BE2C (cell line): Measurements from ENCODE around the gene CD68.

Source experiments
- DNase-seq: peaks from one replicate; pipeline ENCODE4 v3.0.0-alpha.2; 2020
- H3K27me3 ChIP-seq: fragments of 250-450 bp; sonication (Bioruptor Pico); 2 replicates; pipeline ENCODE4 v1.5.1; 2020; ENCODE audit warnings: mild to moderate bottlenecking
- H3K36me3 ChIP-seq: fragments of 250-450 bp; sonication (Bioruptor Pico); 2 replicates; pipeline ENCODE4 v1.5.1; 2020; ENCODE audit warnings: mild to moderate bottlenecking
- H3K4me1 ChIP-seq: fragments of 250-450 bp; sonication (Bioruptor Pico); 2 replicates; pipeline ENCODE4 v1.5.1; 2020
- H3K4me3 ChIP-seq: 2 replicates; pipeline ENCODE4 v1.5.1; 2011; ENCODE audit warnings: low read depth, low read length
- H3K9me3 ChIP-seq: fragments of 250-450 bp; sonication (Bioruptor Pico); 2 replicates; pipeline ENCODE4 v1.5.1; 2020
- CTCF ChIP-seq: IDR thresholded peaks from 2 replicates; pipeline ENCODE4 v1.5.1; 2012; ENCODE audit warnings: mild to moderate bottlenecking, low read depth, low read length

CD68 gene

GRCh38 chr17:7544911-7545310 is 34.5 kb upstream of the CD68 start:
- no peaks in the 10 kb centered on the region for H3K4me1 ChIP-seq
- H3K36me3 ChIP-seq, result no peaks in the 10 kb centered on the region
- H3K27me3 ChIP-seq, result no peaks in the 10 kb centered on the region
- H3K9me3 ChIP-seq, result no peaks in the 10 kb centered on the region
- no peak overlapping the region for H3K4me3 ChIP-seq
- no peak for DNase-seq
- no peak for TF ChIP-seq CTCF

GRCh38 chr17:7548585-7549400 is 30.6 kb upstream of the CD68 start, which contains the start of gene TNFSF12:
TNFSF12 (plus strand) TSS chr17:7549058; CDS start chr17:7549154, 96 bp downstream.
- H3K36me3 ChIP-seq, result no peaks in the 10 kb centered on the region
- H3K4me1 ChIP-seq, result no peaks in the 10 kb centered on the region
- no peak for DNase-seq
- no peak within 1 kb of the TSS for H3K4me3 ChIP-seq
- H3K9me3 ChIP-seq, result no peaks in the 10 kb centered on the region
- no peaks in the 10 kb centered on the region for H3K27me3 ChIP-seq
- TF ChIP-seq CTCF, result no peak

- Histone ChIP-seq H3K36me3 (no peaks in the 10 kb centered on the region), H3K9me3 (no peaks in the 10 kb centered on the region), H3K4me1 (no peaks in the 10 kb centered on the region), H3K4me3 (no peak overlapping the region), H3K27me3 (no peaks in the 10 kb centered on the region)
- no peak for DNase-seq
- TF ChIP-seq CTCF, result no peak
Observed at GRCh38 chr17:7549401-7550055, 29.9 kb upstream of the CD68 start.

- Histone ChIP-seq H3K9me3 (no peaks in the 10 kb centered on the region), H3K36me3 (no peaks in the 10 kb centered on the region), H3K4me3 (no peak overlapping the region), H3K4me1 (no peaks in the 10 kb centered on the region), H3K27me3 (no peaks in the 10 kb centered on the region)
- TF ChIP-seq CTCF, result no peak
- no peak for DNase-seq
Observed at GRCh38 chr17:7550344-7550743, 29.1 kb upstream of the CD68 start.

- Histone ChIP-seq H3K9me3 (no peaks in the 10 kb centered on the region), H3K36me3 (no peaks in the 10 kb centered on the region), H3K27me3 (no peaks in the 10 kb centered on the region), H3K4me3 (no peak overlapping the region), H3K4me1 (no peaks in the 10 kb centered on the region)
- no peak for TF ChIP-seq CTCF
- no peak for DNase-seq
Observed at GRCh38 chr17:7551396-7551795, 28.0 kb upstream of the CD68 start.

GRCh38 chr17:7552621-7553051 is 26.8 kb upstream of the CD68 start:
- no peaks in the 10 kb centered on the region for H3K9me3 ChIP-seq
- H3K4me1 ChIP-seq, result no peaks in the 10 kb centered on the region
- no peak for TF ChIP-seq CTCF
- DNase-seq, result no peak
- no peaks in the 10 kb centered on the region for H3K36me3 ChIP-seq
- H3K4me3 ChIP-seq, result no peak overlapping the region
- no peaks in the 10 kb centered on the region for H3K27me3 ChIP-seq
